NCI-H69 (cell line): Measurements from ENCODE around the gene DLGAP1.
"Not testable (repeated sequence)": the region's sequence is repeated elsewhere in the genome, so short reads cannot be mapped to it uniquely, and the experiment has no call there.

Experiments
- DNase-seq: peaks from one replicate; lab custom pipeline; 2025; lab: John Stamatoyannopoulos, UW

DLGAP1 gene

DNA sequence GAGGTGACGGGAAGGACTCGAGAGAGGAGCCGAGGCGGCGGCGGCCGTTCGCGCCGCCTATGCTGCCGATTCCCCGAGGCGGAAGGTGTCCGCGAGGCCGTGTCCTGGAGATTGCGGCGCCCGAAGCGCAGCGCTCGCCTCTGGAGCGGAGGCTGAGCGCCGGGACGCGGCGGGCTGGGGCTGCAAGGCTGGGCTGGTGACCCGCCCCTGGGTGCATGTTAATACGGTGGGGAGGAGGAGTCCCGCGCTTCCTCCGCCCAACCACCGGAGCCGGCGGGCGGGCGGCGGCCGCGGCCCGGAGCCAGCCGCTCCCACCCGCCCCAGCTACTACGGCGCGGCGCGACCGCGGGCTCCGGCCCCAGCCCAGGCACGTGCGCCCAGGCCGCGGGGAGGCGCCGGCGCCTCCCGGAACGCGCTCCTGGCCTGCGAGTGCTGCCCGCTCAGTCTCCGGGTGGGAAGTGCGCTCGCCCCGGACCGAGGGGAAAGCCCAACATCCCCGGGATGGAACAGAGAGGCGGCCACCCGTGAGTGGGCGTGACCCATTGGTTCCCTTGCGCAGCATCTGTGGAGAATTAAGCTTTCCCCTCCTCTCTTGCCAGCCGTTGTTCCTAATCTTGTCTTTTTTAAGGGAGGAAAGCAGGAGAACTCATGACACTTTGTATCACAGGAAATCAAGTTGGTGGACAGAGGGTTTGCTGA is at the start of gene DLGAP1:
Gene DLGAP1, minus strand, starts transcription at position 195 of the 699 bp plus-strand sequence.
- peak; percentile 88 for DNase-seq

DNA sequence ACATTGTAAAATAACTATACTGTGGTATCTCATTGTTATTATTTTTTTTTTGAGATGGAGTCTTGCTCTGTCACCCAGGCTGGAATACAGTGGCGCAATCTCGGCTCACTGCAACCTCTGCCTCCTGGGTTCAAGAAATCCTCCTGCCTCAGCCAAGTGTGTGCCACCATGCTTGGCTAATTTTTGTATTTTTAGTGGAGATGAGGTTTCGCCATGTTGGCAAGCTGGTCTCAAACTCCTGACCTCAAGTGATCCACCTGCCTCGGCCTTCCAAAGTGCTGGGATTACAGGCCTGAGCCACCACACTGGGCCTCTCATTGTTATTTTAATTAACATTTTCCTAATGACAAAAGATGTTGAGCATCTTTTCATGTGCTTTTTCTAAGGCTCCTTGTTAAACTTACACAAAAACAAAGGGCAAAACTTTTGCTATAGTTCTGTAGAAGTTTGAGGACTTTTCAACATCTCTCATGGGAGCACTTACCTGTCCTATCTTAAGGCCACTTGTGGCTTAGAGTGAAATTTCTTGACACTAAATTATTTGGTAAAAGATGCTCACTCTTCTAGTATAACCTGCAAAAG is 39.7 kb upstream of the DLGAP1 start:
- not testable (repeated sequence) for DNase-seq

DNA sequence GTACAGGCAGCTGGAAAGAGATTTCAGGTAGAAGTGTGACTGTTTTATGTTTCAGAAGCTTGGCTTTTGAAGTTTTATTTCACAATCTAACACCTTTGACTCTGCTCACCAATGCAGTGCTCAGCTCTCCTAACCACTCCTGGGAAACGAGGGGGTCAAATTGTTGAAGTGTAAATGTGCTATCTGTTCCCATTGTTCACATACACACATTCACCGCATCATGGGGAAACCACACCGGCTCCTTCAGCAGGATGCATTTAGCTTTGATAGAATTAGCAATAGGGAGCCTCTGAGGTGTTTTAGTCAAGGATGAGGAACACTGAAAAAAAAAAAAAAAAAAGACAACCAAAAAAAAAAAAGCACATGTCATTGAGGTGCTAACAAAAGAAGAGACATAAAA is 13.4 kb upstream of the DLGAP1 start:
- DNase-seq = no peak

DNA sequence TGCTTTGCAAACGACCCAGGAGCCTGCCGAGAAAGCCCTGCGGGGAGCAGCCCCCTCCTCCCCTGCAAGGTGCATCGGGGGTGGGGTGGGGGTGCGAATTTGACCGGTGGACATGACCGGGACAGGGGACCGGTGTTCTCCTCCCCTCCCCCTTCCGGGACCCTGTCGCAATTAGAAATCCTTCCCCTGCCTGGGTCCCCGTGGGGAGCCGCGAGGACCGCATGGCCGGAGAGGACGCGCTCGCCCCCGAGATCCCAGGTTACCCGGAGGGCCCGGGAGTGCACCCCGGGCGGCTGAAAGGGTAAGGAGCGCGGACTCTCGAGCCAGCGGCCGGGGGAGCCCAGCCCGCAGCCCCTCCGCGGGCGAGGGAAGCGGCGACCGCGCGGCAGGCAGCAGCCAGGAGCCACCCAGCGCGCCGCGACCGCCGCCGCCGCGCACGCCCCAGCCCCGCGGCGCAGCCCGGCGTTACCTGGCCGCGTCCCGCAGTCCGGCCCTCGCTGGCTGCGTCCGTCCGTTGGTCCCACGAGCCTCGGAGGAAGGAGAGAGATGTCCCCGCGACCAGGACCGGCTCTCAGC is 482 bp downstream of the DLGAP1 start:
- DNase-seq = peak; percentile 80

DNA sequence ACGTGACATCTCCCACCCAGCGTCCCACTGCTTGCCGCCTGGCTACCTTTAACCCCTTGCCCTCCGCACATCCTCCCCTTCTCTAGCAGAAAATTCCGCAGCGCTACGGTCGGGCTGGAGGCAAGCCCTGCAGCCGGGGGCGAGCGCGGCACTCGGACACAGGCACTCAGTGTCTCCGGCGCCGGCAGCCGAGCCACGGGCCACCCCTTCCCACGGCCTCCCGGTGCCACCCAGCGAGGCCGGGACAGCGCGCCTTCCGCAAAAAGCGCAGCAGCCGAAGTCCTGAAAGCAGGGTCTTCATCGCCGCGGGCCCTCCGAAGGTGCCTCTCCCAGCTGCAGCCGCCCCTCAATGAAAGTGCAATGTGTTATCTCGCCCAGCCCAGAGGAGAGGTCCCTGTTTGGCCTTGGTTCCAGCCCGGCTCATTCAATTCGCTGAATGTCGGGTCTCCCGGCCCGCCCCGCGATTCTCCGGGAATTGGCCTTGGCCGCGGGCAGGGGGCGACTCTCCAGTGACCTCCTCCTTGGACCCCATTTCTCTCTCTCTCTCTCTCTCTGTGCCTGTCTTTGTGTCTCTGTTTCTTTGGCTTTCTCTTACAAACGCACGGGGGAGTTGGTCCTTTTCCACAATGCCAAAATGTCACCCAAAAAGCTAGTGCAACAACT is 1.1 kb downstream of the DLGAP1 start:
- peak; percentile 65 for DNase-seq

DNA sequence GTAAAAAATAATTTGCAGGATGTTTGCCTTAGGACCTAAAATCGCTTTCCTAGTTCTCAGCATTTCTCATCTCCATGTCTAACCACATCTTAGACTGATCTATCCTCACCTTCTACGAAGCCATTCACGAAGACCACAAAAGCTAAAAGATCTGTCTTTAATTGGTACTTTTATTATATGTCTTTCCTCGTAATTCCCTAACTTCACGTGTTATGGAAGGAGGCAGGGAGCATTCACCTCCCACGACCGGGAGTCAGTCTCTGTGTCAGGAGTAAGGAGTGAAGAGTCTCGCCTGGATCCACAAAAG is 1.6 kb downstream of the DLGAP1 start:
- DNase-seq = no peak

DNA sequence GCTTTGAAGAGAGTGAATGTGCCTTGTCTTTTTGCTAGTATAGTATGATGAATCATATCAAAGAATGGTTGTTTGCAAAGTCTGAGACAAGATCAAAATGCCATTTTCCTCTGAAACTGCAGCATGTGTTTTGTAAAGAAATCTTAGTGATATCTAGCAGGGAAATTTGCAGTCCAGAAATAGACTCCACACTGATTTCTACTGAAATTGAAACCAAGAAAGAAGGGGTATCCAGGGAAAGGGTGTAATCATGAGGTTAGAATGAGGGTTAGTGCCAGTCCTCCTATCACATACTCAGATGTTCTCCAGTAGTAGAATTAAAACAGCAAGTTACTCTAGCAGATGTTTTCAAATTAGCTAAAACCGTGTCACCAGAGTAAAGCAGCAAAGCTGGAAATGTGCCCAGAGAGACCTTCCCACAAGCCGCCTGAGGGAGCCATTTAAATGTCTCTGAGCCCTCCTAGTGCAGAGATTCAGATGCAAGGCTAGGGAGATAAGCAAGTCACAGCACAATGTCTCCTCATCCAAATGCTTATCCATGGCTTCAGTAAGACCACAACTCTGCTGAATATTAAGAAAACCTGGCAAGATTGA is 4.9 kb downstream of the DLGAP1 start:
- peak; percentile 80 for DNase-seq

DNA sequence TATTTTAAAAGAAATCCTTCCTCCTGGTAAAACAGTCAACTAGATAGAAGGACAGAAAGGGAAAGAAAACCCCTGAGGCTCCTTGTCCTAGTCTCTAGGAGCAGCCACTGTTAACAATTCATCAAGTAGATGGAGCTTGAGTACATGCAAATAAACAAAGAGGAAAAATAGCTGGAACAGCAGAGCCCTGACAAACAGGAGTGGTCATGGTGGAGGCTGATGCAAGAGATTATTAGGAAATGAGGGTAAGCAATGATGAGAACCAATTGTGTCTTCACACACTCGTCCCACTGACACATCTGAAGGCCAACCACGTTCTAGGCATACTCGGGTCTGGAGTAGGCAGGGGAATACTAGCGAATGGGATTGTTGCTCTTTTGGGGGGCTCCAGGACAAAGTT is 9.2 kb downstream of the DLGAP1 start:
- peak; percentile 13 for DNase-seq

DNA sequence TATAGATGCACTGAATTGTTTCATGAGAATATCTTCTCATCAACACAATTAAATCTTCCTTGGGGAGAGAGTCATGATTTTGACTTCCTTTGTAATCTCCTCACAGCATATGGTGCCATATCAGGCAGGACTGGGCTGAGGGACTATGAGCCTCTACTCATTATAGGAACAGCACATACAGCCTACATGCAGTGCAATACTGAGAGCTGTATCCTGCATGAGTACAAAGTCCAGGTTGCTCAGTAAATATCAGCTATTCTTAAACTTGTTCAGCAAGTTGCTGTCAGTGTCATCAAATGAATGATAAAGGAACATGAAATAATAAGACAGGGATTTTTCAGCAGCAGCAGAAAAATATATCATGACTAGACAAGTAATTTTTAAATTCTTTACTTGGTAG is 10.8 kb downstream of the DLGAP1 start:
- DNase-seq = peak; percentile 31

DNA sequence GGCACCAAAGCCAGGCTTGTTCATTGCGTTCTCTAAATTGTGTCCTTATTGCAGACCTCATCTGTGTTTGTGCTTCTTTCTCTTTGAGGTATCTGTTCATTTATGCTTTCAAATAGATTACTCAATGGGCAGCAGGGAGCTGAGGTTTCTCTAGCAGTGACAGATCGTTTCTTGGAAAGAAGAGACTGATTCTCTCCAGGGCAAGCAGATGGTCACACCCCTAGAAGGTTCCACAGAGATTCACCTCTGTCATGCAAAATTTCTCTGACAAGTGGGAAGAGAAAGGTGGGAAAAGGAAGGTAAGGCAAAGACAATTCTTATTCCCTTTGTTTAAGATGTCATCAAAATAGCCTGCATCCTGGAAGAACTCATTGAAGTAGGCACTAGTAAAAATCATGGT is 14.0 kb downstream of the DLGAP1 start:
- DNase-seq = peak; percentile 16

DNA sequence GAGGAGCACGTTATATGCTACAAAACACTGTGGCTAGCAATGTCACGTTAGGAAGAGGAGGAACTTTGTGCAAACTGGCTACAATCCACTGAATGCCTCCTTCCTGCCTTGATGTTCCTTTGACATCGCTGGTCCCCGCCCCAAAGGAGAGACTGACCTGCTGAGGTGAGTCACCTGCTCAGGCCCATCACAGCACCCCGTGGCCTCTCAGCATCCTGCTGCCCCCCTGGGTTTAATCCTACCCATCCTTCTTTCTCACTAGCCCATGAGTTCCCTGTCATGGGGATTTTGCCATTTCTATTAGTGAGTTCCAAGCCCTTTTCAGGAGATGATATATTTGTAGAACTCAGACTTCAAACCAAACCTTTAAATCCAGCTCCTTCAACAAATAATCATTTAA is 16.2 kb downstream of the DLGAP1 start:
- DNase-seq = no peak

DNA sequence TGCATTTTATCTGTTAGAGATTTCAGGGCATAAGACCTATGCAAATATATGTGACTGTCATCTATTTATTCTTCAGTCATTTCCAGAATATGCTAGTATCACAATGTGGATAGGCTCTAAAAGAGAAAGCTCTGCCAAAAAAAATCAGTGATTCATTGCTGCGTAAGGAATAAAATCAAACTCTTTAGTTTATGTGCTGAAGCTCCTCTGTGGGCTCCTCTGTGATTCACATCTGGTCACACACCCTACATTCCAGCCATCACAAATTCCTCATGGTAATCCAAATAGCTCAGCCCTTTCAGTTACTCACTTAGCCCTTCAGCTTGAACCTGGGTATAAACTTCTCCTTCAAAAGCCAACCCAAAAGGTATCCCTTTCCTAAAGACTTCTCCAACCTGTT is 21.4 kb downstream of the DLGAP1 start:
- DNase-seq = no peak

DNA sequence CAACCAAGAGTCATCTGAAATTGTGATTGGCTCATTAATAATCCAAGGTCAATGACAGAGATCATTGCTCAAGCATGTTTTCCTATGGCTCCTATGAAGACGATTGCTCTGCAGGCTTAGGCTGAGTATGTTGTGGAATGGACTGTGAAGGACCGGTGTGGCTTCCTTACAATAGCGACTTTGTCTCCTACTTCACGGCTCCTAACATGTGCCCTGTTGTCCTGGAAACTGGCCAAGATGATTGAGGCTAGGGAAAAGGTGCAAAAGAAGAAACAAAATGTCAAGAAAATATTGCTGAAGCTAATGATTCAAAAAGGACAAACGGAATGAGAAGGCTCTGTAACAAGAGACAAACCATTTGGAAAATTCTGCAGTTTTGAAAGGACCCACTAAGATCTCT is 24.3 kb downstream of the DLGAP1 start:
- no peak for DNase-seq

DNA sequence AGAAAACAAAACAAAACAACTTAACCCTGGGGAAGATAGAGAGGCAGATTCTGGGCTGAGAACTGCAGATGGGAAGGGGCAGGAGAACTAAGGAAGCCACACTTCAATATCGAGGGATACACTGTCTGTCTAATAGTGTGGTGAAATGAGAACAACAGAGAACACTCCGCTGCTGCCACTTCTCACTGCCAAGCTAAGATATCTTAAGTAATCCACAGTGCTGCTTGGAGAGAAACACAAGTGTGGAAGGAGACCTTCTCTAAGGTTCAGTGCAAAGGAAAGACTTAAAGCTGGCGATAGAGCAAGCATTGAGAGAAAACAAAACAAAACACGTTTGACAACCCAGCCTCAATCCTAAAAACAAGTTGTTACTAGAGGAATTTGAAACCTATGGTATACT is 37.4 kb downstream of the DLGAP1 start:
- no peak for DNase-seq

DNA sequence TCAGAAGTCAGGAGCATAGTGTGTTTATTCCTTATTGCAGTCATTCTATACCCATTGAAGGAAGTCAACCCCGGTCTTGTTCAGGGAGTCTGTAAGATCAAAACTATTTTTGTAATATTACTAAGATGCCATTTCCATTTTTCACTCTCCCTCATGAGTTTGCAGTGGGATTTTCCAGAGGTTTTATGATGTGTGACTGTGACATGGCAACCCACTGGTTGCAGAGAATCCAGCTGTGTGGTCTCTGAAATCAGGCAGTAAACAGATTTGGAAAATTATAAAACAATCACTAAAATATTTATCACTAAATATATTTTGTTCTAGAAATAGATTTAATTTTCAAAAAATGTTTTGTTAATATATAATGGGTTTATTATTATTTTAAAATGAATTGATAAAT is 38.1 kb downstream of the DLGAP1 start:
- DNase-seq = no peak

DNA sequence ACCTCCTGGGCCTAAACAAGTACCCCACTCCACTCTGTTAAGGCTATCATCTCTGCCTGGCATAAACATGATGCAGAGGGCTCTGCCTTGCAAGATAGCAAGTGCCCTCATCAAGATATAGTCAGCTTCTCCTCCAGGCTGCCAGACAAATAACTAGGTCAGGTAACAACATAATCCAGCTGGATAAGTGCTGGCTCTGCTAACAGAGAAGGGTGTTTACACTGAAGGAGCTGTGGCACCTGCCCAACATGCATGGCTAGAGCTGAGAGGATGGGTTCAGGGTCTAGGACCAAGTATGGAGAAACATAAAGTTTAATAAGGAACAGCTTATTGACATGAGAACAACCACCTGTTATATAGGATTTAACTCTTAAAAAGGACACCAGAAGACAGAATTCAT is 42.8 kb downstream of the DLGAP1 start:
- peak; percentile 35 for DNase-seq

DNA sequence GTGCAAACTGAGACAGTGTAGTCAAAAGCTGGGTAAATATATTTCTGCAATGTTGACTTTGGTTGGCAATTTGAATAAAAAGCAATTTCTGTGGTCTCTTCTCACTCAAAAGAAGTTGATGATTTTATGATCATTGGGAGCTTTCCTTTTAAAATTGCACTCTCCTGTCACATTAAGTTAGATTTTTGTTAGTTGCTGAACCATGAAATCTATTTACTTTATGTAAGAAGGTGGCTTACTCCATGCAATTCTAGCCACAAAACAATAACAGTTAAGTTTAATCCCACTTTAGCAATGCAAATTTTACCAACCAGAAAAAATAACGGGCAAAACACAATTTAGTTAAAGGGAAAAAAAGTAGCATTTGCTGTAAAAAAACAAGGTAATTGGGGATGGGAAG is 48.3 kb downstream of the DLGAP1 start:
- DNase-seq = no peak

DNA sequence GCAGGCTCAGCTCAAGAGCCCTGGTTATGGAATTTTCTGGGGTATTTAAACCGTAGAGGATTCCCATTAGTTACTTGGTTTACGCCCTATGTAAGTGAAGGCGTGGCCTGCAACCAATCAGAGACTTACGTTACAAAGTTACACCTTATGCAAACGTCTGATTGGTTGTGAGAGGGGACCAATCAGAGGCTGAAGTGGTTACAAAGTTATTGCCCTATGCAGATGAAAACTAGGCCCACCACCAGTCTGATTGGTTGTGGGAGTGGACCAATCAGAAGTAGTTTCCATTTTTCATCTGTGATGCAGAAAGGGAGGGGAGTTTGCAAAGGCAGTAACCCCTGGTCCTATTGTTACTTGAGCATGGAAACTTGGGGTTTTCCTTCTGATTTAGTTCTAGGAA is 49.1 kb downstream of the DLGAP1 start:
- DNase-seq = no peak

DNA sequence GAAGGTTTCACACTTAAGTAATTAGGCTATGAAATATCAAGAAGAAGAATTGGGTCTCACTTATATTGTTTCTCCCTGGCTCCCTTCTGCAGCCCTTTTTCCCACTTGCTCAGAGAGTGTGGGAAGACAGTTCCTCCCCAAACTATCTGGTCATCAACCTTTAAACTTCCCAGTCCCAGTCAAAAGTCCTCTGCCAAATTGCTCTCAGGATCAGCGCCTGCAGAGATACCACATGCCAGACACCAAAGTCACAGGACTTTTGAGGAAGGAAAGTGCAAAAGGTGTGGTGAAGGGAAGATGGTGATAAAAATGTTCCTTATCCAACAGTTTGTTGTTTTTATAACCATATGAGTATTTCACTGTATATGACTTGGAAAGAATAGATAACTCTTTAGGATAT is 51.3 kb downstream of the DLGAP1 start:
- no peak for DNase-seq

DNA sequence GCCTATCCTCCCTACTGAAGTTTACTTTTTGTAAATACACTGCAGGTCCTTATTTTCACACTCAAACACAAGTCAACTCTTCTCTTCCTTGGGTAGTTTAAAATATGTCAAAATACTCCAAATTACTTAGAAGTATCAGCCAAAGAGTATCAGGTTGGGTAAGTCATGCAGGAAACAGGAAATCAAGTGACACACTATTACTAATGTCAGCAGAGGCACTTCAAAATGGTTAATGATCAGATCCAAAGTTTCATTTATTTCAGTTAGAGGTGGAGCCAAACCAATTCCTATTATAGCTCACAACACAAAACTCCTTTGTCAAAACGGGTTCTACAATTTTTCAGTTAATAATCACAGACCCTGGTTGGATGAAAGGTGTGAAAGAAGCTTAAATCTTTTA is 54.2 kb downstream of the DLGAP1 start:
- no peak for DNase-seq

DNA sequence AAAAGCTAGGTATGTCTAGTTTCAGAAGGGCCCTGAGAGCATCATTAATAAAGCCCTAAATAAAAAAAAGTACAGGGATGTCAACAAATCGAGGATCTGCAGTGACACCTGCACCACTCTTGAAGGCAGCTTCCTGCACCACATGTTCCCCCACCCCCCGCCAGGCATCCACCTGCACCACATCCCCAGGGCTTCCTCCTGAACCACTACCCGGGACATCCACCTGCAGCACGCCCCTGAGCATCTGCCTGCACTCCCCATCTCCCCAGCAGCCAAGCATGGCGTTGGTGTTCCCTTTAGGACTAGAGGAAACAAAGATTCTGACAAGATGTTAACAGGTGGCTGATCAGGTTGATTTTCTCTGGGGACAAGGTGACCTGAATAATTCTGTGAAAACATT is 55.2 kb downstream of the DLGAP1 start:
- DNase-seq = peak; percentile 75

DNA sequence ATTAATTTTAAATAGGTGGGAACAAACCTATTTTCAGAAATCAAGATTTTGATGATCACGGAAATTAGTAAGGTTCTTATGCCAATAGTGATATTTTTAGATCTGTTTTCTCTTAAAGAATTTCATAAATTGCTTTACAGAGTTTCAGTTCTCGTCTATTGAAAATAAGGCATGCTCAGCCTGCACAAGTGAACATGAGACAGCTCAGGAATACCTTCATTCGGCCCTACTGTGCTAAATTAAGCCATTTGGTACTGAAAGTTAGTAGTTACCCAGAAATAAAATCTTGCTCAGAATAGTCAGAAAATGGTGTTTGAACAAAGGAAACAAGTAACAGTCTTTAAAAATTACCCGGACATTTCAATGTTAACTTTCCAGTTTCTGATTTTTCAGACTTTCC is 60.4 kb downstream of the DLGAP1 start:
- DNase-seq = no peak

DNA sequence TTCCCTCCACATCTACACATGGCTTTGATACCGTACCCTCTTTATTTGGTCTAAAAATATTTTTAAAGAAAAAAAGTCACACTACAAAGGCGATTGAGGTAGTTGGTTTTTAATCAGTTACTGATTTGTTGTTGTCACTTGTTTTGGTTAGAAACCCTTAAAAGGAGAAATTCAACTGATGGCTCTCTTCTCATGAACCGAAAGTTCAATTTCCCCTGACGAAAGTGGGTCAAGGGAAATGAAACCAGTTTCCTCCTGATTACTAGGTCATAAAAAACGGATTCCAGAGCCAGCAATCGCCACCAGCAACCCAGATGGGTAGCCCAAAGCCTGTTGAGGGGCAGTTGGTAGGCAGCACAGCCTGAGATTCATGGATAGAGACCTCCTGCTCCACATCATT is 63.2 kb downstream of the DLGAP1 start:
- DNase-seq = no peak
